GM18505 (cell line): ENCODE data around the gene PAEP.

ENCODE experiments used
- ATAC-seq: cut with Tn5 transposase; IDR thresholded peaks from one replicate; pipeline ENCODE4 v1.9.1; 2021; ENCODE audit not compliant: unreplicated experiment
- POLR2A ChIP-seq: IDR thresholded peaks from 4 replicates; pipeline ENCODE4 v1.6.1; 2011; ENCODE audit warnings: borderline replicate concordance; ENCODE audit not compliant: insufficient read depth, insufficient read length; ENCODE audit errors: extremely low read depth

Gene PAEP

GRCh38 chr9:135575995-135576631 lies 14.6 kb downstream of the PAEP start:
- TF ChIP-seq POLR2A = no peak
- ATAC-seq = no peak

- no peak for ATAC-seq
Observed at GRCh38 chr9:135577256-135577655, 15.7 kb downstream of the PAEP start.

GRCh38 chr9:135579356-135579755 lies 17.8 kb downstream of the PAEP start:
- ATAC-seq = no peak
- TF ChIP-seq POLR2A = no peak

More at GRCh38 chr9:135577256-135577655, 15.7 kb downstream of the PAEP start:
- no peak for TF ChIP-seq POLR2A

GRCh38 chr9:135579889-135580660 lies 18.5 kb downstream of the PAEP start:
- no peak for TF ChIP-seq POLR2A
- ATAC-seq = no peak

GRCh38 chr9:135580664-135581380 lies 19.3 kb downstream of the PAEP start:
- TF ChIP-seq POLR2A = no peak
- no peak for ATAC-seq

GRCh38 chr9:135581636-135582426 lies 20.3 kb downstream of the PAEP start:
- TF ChIP-seq POLR2A = no peak
- no peak for ATAC-seq

- no peak for TF ChIP-seq POLR2A
- no peak for ATAC-seq
Observed at GRCh38 chr9:135582541-135582940, 21.0 kb downstream of the PAEP start.

- ATAC-seq = no peak
Observed at GRCh38 chr9:135582966-135583687, 21.6 kb downstream of the PAEP start.

GRCh38 chr9:135583688-135584011 lies 22.1 kb downstream of the PAEP start:
- no peak for TF ChIP-seq POLR2A
- ATAC-seq = no peak

More at GRCh38 chr9:135582966-135583687, 21.6 kb downstream of the PAEP start:
- TF ChIP-seq POLR2A = no peak

GRCh38 chr9:135584371-135584770 lies 22.8 kb downstream of the PAEP start:
- ATAC-seq = no peak
- TF ChIP-seq POLR2A = no peak

GRCh38 chr9:135584934-135585333 lies 23.4 kb downstream of the PAEP start:
- no peak for TF ChIP-seq POLR2A
- no peak for ATAC-seq

- no peak for ATAC-seq
- TF ChIP-seq POLR2A = no peak
Observed at GRCh38 chr9:135586601-135587109, 25.1 kb downstream of the PAEP start.
